Progenitor cell of endocrine pancreas (in vitro differentiated cells): ENCODE results near the gene DAB1. TPM values are rescaled to one million over a fixed set of nuclear protein-coding genes. Genes with fewer than 3 reads are reported as not detected.

Source experiments
- DNase-seq: peaks from one replicate; pipeline ENCODE4 v3.0.0; 2021; ENCODE audit warnings: low spot score; ENCODE audit not compliant: unreplicated experiment
- H3K27ac Mint-ChIP-seq: 2 replicates; pipeline ENCODE4 v1.8.0; 2021; ENCODE audit warnings: mild to moderate bottlenecking, moderate library complexity, mixed read lengths
- H3K27me3 Mint-ChIP-seq: 2 replicates; pipeline ENCODE4 v1.8.0; 2021; ENCODE audit warnings: mixed read lengths
- H3K36me3 Mint-ChIP-seq: 2 replicates; pipeline ENCODE4 v1.8.0; 2022; ENCODE audit warnings: mixed read lengths; ENCODE audit not compliant: insufficient read depth
- H3K4me1 Mint-ChIP-seq: 2 replicates; pipeline ENCODE4 v1.8.0; 2021; ENCODE audit warnings: low read depth, mixed read lengths
- H3K4me3 Mint-ChIP-seq: 2 replicates; pipeline ENCODE4 v1.8.0; 2021; ENCODE audit warnings: low read depth, mild to moderate bottlenecking, moderate library complexity, mixed read lengths
- H3K9me3 Mint-ChIP-seq: 2 replicates; pipeline ENCODE4 v1.8.0; 2021; ENCODE audit warnings: low read depth, mixed read lengths
- CTCF ChIP-seq: fragments of 200-600 bp; sonication (generic); IDR thresholded peaks from one replicate; pipeline ENCODE4 v1.5.0; 2021; ENCODE audit warnings: antibody characterized with exemption, mild to moderate bottlenecking; ENCODE audit not compliant: unreplicated experiment
- total RNA-seq: library from RNA; stranded (reverse); gene quantifications from 2 replicates; pipeline ENCODE4 v1.2.1, GENCODE V29; 2021

Gene DAB1
- total RNA-seq, 1 donor from 2014 or later, result 4.8 TPM

- Mint-ChIP-seq H3K9me3 (peaks cover 5% of the 10 kb centered on the region), H3K36me3 (peaks cover 2% of the 10 kb centered on the region), H3K4me1 (peaks cover 10% of the 10 kb centered on the region), H3K27ac (no peak overlapping the region), H3K27me3 (no peaks in the 10 kb centered on the region), H3K4me3 (no peak overlapping the region)
- TF ChIP-seq CTCF, result no peak
- no peak for DNase-seq
These were observed 54.0 kb downstream of the DAB1 start for GRCh38 chr1:57369889-57370288.

GRCh38 chr1:57367945-57368344 is 55.9 kb downstream of the DAB1 start:
- TF ChIP-seq CTCF, result no peak
- no peak for DNase-seq
- Mint-ChIP-seq H3K36me3 (peaks cover 2% of the 10 kb centered on the region), H3K9me3 (peaks cover 5% of the 10 kb centered on the region), H3K27me3 (peaks cover 6% of the 10 kb centered on the region), H3K4me3 (no peak overlapping the region), H3K4me1 (peaks cover 4% of the 10 kb centered on the region), H3K27ac (no peak overlapping the region)

GRCh38 chr1:57363643-57364042 is 60.2 kb downstream of the DAB1 start:
- no peak overlapping the region for H3K4me3 Mint-ChIP-seq
- peaks cover 8% of the 10 kb centered on the region for H3K27me3 Mint-ChIP-seq
- no peak for TF ChIP-seq CTCF
- no peaks in the 10 kb centered on the region for H3K4me1 Mint-ChIP-seq
- H3K36me3 Mint-ChIP-seq, result peaks cover 1% of the 10 kb centered on the region
- H3K27ac Mint-ChIP-seq, result no peak overlapping the region
- DNase-seq, result no peak
- H3K9me3 Mint-ChIP-seq, result peaks cover 6% of the 10 kb centered on the region

- Mint-ChIP-seq H3K4me3 (no peak overlapping the region), H3K9me3 (peaks cover 7% of the 10 kb centered on the region), H3K27me3 (peaks cover 8% of the 10 kb centered on the region), H3K4me1 (no peaks in the 10 kb centered on the region), H3K36me3 (peaks cover 1% of the 10 kb centered on the region), H3K27ac (no peak overlapping the region)
- no peak for DNase-seq
- TF ChIP-seq CTCF, result no peak
These were observed 60.7 kb downstream of the DAB1 start for GRCh38 chr1:57363165-57363564.

GRCh38 chr1:57362480-57362879 is 61.4 kb downstream of the DAB1 start:
- Mint-ChIP-seq H3K36me3 (peaks cover 1% of the 10 kb centered on the region), H3K4me3 (no peak overlapping the region), H3K9me3 (peaks cover 7% of the 10 kb centered on the region), H3K27ac (no peak overlapping the region), H3K27me3 (peaks cover 8% of the 10 kb centered on the region), H3K4me1 (no peaks in the 10 kb centered on the region)
- TF ChIP-seq CTCF, result no peak
- DNase-seq, result no peak
